SK-N-SH treated with all-trans-retinoic acid at 6 μM for 48 hours (cell line): ENCODE data around the gene KDELR3.

ENCODE experiments used
- ARNTL ChIP-seq: fragments of 450-650 bp; formaldehyde crosslinking; IDR thresholded peaks from 2 replicates; pipeline ENCODE4 v1.5.0; 2020; ENCODE audit warnings: low read depth, mild to moderate bottlenecking, moderate library complexity, borderline replicate concordance
- BACH2 ChIP-seq: fragments of 250-450 bp; sonication (Bioruptor Pico); IDR thresholded peaks from 2 replicates; pipeline ENCODE4 v1.9.0; 2021; ENCODE audit warnings: mild to moderate bottlenecking, borderline replicate concordance
- GLIS3 ChIP-seq: fragments of 250-450 bp; sonication (Bioruptor Pico); IDR thresholded peaks from 2 replicates; pipeline ENCODE4 v1.5.0; 2020; ENCODE audit warnings: mild to moderate bottlenecking, moderate library complexity
- PPARA ChIP-seq: fragments of 250-450 bp; sonication (Bioruptor Pico); IDR thresholded peaks from 2 replicates; pipeline ENCODE4 v1.5.0; 2020; ENCODE audit warnings: mild to moderate bottlenecking, borderline replicate concordance
- RARB ChIP-seq: fragments of 250-450 bp; sonication (Bioruptor Pico); IDR thresholded peaks from 2 replicates; pipeline ENCODE4 v1.8.0; 2021; ENCODE audit warnings: mild to moderate bottlenecking, moderate library complexity
- ZFP3 ChIP-seq: fragments of 250-450 bp; sonication (Bioruptor Pico); IDR thresholded peaks from 2 replicates; pipeline ENCODE4 v1.5.0; 2020; ENCODE audit warnings: mild to moderate bottlenecking, moderate library complexity
- ZFP30 ChIP-seq: fragments of 450-650 bp; formaldehyde crosslinking; IDR thresholded peaks from 2 replicates; pipeline ENCODE4 v1.5.0; 2022; ENCODE audit warnings: mild to moderate bottlenecking, moderate library complexity
- ZNF8 ChIP-seq: fragments of 450-650 bp; formaldehyde crosslinking; IDR thresholded peaks from 2 replicates; pipeline ENCODE4 v1.5.0; 2020; ENCODE audit warnings: mild to moderate bottlenecking, moderate library complexity
- TF ChIP-seq, protein P1 (sequence below): fragments of 250-450 bp; sonication (Bioruptor Pico); IDR thresholded peaks from 2 replicates; pipeline ENCODE4 v1.8.0; 2020; ENCODE audit warnings: mild to moderate bottlenecking, moderate library complexity, borderline replicate concordance
- TF ChIP-seq, protein P2 (sequence below): fragments of 250-450 bp; sonication (Bioruptor Pico); IDR thresholded peaks from 2 replicates; pipeline ENCODE4 v1.5.1; 2020; ENCODE audit warnings: low read depth, mild to moderate bottlenecking, moderate library complexity
- TF ChIP-seq, protein P3 (sequence below): fragments of 250-450 bp; sonication (Bioruptor Pico); IDR thresholded peaks from 2 replicates; pipeline ENCODE4 v1.5.0; 2020; ENCODE audit warnings: mild to moderate bottlenecking, moderate library complexity

DNA sequence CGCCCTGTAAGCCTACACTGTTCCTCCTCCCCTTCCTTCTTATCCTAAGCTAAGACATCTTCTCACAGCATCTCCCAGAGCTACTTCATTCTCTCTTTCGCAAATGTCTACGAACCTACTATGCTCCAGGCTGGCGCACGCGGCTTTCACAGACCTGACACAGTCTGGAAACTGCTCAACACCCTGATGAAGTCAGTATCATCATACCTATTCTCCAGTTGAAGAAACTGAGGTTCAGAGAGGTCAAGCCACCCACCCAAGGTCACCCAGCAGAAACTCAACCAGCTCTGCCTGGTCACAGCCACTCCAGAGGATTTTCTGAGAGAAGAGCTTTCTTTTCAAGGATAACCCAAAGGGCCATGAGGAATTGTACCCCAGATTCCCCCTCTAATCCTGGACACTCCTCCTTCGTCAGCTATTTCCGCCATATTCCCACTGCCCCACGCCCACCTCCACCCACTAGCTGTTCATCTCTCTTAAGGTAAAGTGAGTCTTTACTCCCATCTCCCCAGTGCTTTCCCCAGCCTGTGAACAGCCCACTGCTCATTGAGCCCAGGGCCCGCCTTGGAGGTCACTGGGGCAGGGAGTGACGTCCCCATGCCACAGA, 14.7 kb upstream of the KDELR3 start:
- TF ChIP-seq ZFP30 (CRISPR knock-in tag) = no peak
- TF ChIP-seq, protein P1, sequence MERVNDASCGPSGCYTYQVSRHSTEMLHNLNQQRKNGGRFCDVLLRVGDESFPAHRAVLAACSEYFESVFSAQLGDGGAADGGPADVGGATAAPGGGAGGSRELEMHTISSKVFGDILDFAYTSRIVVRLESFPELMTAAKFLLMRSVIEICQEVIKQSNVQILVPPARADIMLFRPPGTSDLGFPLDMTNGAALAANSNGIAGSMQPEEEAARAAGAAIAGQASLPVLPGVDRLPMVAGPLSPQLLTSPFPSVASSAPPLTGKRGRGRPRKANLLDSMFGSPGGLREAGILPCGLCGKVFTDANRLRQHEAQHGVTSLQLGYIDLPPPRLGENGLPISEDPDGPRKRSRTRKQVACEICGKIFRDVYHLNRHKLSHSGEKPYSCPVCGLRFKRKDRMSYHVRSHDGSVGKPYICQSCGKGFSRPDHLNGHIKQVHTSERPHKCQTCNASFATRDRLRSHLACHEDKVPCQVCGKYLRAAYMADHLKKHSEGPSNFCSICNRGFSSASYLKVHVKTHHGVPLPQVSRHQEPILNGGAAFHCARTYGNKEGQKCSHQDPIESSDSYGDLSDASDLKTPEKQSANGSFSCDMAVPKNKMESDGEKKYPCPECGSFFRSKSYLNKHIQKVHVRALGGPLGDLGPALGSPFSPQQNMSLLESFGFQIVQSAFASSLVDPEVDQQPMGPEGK (CRISPR knock-in tag) = no peak
- TF ChIP-seq GLIS3 (CRISPR knock-in tag) = no peak
- no peak for TF ChIP-seq RARB (CRISPR knock-in tag)
- TF ChIP-seq PPARA (CRISPR knock-in tag) = no peak
- no peak for TF ChIP-seq ARNTL (CRISPR knock-in tag)
- no peak for TF ChIP-seq BACH2 (CRISPR knock-in tag)
- TF ChIP-seq ZNF8 = no peak
- TF ChIP-seq, protein P2, sequence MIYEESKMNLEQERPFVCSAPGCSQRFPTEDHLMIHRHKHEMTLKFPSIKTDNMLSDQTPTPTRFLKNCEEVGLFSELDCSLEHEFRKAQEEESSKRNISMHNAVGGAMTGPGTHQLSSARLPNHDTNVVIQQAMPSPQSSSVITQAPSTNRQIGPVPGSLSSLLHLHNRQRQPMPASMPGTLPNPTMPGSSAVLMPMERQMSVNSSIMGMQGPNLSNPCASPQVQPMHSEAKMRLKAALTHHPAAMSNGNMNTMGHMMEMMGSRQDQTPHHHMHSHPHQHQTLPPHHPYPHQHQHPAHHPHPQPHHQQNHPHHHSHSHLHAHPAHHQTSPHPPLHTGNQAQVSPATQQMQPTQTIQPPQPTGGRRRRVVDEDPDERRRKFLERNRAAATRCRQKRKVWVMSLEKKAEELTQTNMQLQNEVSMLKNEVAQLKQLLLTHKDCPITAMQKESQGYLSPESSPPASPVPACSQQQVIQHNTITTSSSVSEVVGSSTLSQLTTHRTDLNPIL (CRISPR knock-in tag) = no peak
- TF ChIP-seq ZFP3 (CRISPR knock-in tag) = no peak
- TF ChIP-seq, protein P3, sequence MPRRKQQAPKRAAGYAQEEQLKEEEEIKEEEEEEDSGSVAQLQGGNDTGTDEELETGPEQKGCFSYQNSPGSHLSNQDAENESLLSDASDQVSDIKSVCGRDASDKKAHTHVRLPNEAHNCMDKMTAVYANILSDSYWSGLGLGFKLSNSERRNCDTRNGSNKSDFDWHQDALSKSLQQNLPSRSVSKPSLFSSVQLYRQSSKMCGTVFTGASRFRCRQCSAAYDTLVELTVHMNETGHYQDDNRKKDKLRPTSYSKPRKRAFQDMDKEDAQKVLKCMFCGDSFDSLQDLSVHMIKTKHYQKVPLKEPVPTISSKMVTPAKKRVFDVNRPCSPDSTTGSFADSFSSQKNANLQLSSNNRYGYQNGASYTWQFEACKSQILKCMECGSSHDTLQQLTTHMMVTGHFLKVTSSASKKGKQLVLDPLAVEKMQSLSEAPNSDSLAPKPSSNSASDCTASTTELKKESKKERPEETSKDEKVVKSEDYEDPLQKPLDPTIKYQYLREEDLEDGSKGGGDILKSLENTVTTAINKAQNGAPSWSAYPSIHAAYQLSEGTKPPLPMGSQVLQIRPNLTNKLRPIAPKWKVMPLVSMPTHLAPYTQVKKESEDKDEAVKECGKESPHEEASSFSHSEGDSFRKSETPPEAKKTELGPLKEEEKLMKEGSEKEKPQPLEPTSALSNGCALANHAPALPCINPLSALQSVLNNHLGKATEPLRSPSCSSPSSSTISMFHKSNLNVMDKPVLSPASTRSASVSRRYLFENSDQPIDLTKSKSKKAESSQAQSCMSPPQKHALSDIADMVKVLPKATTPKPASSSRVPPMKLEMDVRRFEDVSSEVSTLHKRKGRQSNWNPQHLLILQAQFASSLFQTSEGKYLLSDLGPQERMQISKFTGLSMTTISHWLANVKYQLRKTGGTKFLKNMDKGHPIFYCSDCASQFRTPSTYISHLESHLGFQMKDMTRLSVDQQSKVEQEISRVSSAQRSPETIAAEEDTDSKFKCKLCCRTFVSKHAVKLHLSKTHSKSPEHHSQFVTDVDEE (CRISPR knock-in tag) = no peak
